ENCODE measurements around the gene CDC25B.

DNA sequence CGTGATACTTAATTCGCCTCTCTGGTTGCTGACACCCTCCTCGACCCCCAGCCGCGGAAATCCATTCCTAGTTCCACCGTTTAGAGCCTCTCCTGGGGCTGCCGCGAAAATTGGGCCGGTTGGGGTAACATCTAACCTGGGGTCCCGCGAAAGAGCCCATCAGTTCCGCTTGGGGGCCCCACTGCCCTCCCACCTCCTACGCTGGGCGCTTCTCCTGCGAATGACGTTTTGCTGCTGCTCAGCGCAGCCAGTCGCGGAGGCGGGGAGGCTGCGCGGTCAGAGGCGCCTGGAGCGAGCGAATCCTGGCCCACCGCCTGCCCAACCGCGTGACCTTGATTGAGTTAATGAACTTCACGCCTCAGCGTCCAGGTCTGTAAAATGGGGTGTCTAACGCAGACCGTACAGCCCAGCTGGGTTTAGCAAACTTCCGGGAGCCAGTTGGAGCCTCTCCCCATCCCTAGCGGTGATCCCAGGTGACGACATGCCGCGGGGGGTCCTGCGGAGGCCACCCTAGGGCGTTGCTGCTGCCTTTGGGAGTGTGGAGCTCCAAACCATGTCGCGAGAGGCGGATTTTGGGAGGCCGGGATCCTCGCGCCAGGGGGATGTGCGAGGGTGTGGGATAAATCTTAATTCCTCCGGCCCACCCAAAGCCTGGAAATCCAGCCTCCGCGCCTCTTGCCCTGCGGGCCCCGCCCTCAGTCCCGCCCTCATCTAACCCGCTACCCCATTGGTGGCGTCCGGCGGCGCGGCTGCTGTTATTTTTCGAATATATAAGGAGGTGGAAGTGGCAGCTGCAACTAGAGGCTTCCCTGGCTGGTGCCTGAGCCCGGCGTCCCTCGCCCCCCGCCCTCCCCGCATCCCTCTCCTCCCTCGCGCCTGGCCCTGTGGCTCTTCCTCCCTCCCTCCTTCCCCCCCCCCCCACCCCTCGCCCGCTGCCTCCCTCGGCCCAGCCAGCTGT, at the start of gene CDC25B:
- TF ChIP-seq GABPA (IDR thresholded peaks at IDR 0.05 in 1 of 2, conservative IDR thresholded peaks at IDR 0.05 in 1 of 2) (peak in 1 of 2 donors; percentile 33), RXRA (IDR thresholded peaks at IDR 0.05) (peak; percentile 32 to 71)
